22Rv1 (cell line): ENCODE data around the gene SCML1.
A peak's percentile ranks its signal among the peaks of the same experiment; 100 is the strongest.

ENCODE experiments used
- H3K27ac ChIP-seq: fragments of 450-650 bp; 2 replicates; pipeline ENCODE4 v1.5.1; 2017
- ZFX ChIP-seq: fragments of 450-650 bp; IDR thresholded peaks from 2 replicates; pipeline ENCODE4 v1.6.1; 2017; ENCODE audit warnings: antibody characterized with exemption, borderline replicate concordance
- TF ChIP-seq, protein P1 (sequence below): fragments of 450-650 bp; IDR thresholded peaks from 2 replicates; pipeline ENCODE4 v1.5.1; 2017; ENCODE audit warnings: mild to moderate bottlenecking

SCML1 gene

DNA sequence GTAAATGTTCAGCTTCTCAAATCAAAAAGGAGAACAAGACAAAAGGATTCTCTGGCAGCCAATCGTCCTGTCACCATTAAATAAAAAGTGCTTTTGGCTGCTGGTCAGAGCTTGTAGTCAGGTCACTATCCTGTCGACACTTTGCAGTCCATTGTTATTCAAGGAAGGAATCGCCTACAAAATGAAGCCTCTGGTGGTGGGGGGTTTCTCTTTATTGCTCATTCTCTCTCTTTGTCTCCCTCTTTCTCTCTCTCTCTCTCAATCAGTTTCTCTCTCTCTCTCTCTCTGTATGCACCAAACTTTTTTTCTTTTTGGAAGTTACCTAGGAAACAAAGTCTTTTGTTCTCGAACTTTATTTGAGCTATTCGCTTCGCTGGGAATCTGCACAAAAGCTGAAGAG, 17.6 kb upstream of the SCML1 start:
- no peak overlapping the region for H3K27ac ChIP-seq
- TF ChIP-seq, protein P1, sequence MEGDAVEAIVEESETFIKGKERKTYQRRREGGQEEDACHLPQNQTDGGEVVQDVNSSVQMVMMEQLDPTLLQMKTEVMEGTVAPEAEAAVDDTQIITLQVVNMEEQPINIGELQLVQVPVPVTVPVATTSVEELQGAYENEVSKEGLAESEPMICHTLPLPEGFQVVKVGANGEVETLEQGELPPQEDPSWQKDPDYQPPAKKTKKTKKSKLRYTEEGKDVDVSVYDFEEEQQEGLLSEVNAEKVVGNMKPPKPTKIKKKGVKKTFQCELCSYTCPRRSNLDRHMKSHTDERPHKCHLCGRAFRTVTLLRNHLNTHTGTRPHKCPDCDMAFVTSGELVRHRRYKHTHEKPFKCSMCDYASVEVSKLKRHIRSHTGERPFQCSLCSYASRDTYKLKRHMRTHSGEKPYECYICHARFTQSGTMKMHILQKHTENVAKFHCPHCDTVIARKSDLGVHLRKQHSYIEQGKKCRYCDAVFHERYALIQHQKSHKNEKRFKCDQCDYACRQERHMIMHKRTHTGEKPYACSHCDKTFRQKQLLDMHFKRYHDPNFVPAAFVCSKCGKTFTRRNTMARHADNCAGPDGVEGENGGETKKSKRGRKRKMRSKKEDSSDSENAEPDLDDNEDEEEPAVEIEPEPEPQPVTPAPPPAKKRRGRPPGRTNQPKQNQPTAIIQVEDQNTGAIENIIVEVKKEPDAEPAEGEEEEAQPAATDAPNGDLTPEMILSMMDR = no peak
- no peak for TF ChIP-seq ZFX

DNA sequence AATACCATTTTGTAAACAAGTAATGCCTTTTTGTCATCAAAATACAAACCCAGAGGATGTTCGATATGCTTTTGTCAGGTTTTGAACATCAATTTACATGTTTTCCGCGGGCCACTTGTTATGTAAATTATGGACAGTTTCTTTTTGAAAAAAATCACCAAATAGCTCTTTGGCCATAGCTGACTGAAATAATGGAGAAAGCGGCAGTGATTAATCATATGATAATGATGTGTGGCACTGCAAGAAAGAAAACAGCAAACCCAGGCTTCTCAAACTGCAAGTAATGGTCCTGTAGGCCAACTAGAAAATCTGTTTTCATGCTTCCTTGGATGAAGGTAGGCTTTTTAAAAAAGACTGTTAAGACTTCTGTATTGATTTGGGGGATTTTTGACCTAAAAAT, 15.6 kb upstream of the SCML1 start:
- H3K27ac ChIP-seq = no peak overlapping the region
- TF ChIP-seq ZFX = no peak
- TF ChIP-seq, protein P1 = no peak

DNA sequence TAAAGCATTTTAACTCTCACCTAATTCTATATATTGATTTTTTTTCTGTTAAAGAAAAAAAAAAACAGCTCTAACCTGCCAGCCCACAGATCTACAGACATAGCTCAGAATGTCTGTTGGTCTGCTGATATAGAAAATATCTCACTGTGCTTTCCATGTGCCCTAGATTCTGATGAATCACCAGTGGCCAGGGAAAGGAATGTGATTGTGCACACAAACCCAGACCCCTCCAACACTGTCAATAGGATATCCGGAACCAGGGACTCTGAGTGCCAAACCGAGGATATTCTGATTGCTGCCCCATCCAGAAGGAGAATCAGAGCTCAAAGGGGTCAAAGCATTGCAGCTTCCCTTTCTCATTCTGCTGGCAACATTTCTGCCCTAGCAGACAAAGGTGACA, 12.1 kb upstream of the SCML1 start:
- H3K27ac ChIP-seq = no peak overlapping the region
- TF ChIP-seq, protein P1 = no peak
- TF ChIP-seq ZFX = no peak

DNA sequence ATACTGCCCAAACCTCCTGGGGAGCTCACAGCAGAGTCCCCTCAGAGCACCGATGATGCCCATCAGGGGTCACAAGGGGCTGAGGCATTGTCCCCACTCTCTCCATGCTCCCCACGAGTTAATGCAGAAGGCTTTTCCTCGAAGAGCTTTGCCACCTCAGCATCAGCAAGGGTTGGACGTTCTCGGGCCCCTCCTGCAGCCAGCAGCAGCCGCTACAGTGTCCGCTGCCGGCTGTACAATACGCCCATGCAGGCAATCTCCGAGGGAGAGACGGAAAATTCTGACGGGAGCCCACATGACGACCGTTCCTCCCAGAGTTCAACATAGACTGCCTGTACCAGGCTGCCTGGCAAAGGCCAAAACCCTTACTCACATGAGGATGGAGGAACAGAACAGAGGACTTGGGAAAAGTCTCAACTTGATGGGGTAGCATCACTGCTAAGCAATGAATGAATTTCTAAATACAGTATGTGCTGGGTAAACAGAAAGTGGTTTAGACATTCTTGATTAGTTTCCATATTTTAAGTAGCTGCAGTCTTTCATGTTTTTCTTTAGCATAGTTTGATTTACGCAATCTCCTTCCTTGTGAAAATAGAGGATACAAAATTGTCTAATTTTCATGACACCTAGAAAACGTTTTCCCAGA, 5.0 kb upstream of the SCML1 start:
- no peak for TF ChIP-seq ZFX
- TF ChIP-seq, protein P1 = no peak
- H3K27ac ChIP-seq = no peak overlapping the region

DNA sequence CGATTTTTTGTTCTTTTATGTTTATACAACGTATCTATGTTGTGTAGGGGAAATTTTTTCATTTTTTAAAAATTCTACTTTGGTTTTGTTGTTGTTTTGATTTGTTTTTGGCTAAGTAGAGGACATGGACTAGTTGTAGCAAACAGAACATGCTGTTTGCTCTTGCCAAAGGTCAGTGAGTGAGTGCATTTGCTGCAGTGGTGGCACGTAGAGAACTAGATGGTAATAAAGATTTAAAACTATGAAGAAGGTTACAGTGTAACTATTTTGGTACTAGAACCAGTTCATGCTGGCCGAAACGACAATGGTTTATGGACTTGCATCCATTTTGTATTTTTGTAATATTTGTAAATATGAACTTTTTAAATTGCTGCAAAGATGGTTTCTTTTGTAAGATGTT, 1.9 kb upstream of the SCML1 start:
- H3K27ac ChIP-seq = peak overlapping the region; percentile 78
- TF ChIP-seq ZFX = no peak
- TF ChIP-seq, protein P1 = no peak

- TF ChIP-seq ZFX = no peak
- TF ChIP-seq, protein P1 = no peak
- peak overlapping the region; percentile 78 for H3K27ac ChIP-seq
These were observed 826 bp upstream of the SCML1 start for GRCh38 chrX:17736478-17736855.

- H3K27ac ChIP-seq = peak overlapping the region; percentile 78
- TF ChIP-seq, protein P1 = no peak
- TF ChIP-seq ZFX = no peak
These were observed 355 bp downstream of the SCML1 start for GRCh38 chrX:17737710-17737985.
